H1 (cell line): ENCODE data around the gene ST6GALNAC2. TPM values are rescaled to one million over a fixed set of nuclear protein-coding genes. Genes with fewer than 3 reads are reported as not detected.
A peak's percentile ranks its signal among the peaks of the same experiment; 100 is the strongest.

Experiments
- CTCF ChIA-PET: fragments of 300-600 bp; sonication (Branson Sonifier 250); formaldehyde crosslinking; loops from one replicate; lab custom pipeline; 2021; ENCODE audit not compliant: partially characterized antibody; lab: Charles Lee
- POLR2A ChIA-PET: fragments of 300-600 bp; sonication (Branson Sonifier 250); formaldehyde crosslinking; loops from one replicate; lab custom pipeline; 2021; ENCODE audit warnings: inconsistent platforms; ENCODE audit not compliant: partially characterized antibody; lab: Charles Lee
- DNase-seq, 2 experiments: peaks; one replicate each; pipeline versions ENCODE4 v3.0.0 to v3.0.0-alpha.2; 2010 to 2022; ENCODE audit warnings: low spot score in 2 of 2, low read depth in 1 of 2, mixed read lengths in 1 of 2
- FAIRE-seq: peaks from 2 replicates; lab custom pipeline; 2011; peaks lifted over from hg19 to GRCh38; lab: Jason Lieb, UNC
- H2AFZ ChIP-seq: 2 replicates; pipeline ENCODE4 v1.8.1; 2012; ENCODE audit warnings: low read length, inconsistent platforms
- H2AK5ac ChIP-seq: 2 replicates; pipeline ENCODE4 v1.6.1; 2013; ENCODE audit warnings: low read depth, low read length
- H2BK120ac ChIP-seq: replicated peaks from 2 replicates; pipeline ENCODE3; 2013; ENCODE audit warnings: low read depth, low read length, inconsistent platforms
- H2BK12ac ChIP-seq: 2 replicates; pipeline ENCODE4 v1.6.1; 2013; ENCODE audit warnings: low read depth, low read length
- H2BK15ac ChIP-seq: 2 replicates; pipeline ENCODE4 v1.6.1; 2013; ENCODE audit warnings: low read length
- H2BK20ac ChIP-seq: 2 replicates; pipeline ENCODE4 v1.6.1; 2013; ENCODE audit warnings: low read length
- H2BK5ac ChIP-seq: 2 replicates; pipeline ENCODE4 v1.6.1; 2013; ENCODE audit warnings: low read depth, low read length
- H3K14ac ChIP-seq: 2 replicates; pipeline ENCODE4 v1.6.1; 2013; ENCODE audit warnings: inconsistent platforms; ENCODE audit not compliant: insufficient read length
- H3K18ac ChIP-seq: 2 replicates; pipeline ENCODE4 v1.6.1; 2013; ENCODE audit warnings: low read length; ENCODE audit errors: extremely low read depth
- H3K23ac ChIP-seq: 2 replicates; pipeline ENCODE4 v1.6.1; 2013; ENCODE audit warnings: inconsistent platforms; ENCODE audit not compliant: insufficient read length
- H3K23me2 ChIP-seq: 2 replicates; pipeline ENCODE4 v1.6.1; 2013; ENCODE audit warnings: low read depth, low read length
- H3K27ac ChIP-seq: 2 replicates; pipeline ENCODE4 v1.6.1; 2011; ENCODE audit warnings: low read depth, low read length, inconsistent platforms
- H3K27me3 ChIP-seq, 4 experiments: replicated peaks in 1 of 4; 1 replicate in 1 of 4; 2 replicates in 3 of 4; pipeline versions ENCODE4 v1.6.1 to v1.8.1; 2011 to 2013; ENCODE audit warnings: low read length in 3 of 4, mild to moderate bottlenecking in 3 of 4, inconsistent platforms in 2 of 4, mixed read lengths in 2 of 4, moderate library complexity in 1 of 4; ENCODE audit not compliant: control insufficient read depth in 3 of 4, insufficient read depth in 3 of 4; ENCODE audit errors: extremely low read depth in 1 of 4
- H3K36me3 ChIP-seq, 4 experiments: 2 replicates each; pipeline versions ENCODE4 v1.6.1 to v1.8.1; 2011 to 2013; ENCODE audit warnings: mild to moderate bottlenecking in 4 of 4, low read length in 3 of 4, moderate library complexity in 2 of 4, control low read depth in 1 of 4, inconsistent platforms in 1 of 4; ENCODE audit not compliant: insufficient read depth in 4 of 4, control insufficient read depth in 2 of 4
- H3K4ac ChIP-seq: replicated peaks from 2 replicates; pipeline ENCODE3; 2013; ENCODE audit warnings: low read length, low read depth, mixed read lengths, inconsistent platforms; ENCODE audit not compliant: insufficient read length
- H3K4me1 ChIP-seq, 4 experiments: replicated peaks in 1 of 4; 1 replicate in 1 of 4; 2 replicates in 3 of 4; pipeline versions ENCODE4 v1.6.1 to v1.8.1; 2011 to 2013; ENCODE audit warnings: low read length in 3 of 4, inconsistent platforms in 2 of 4, mixed read lengths in 1 of 4; ENCODE audit not compliant: insufficient read depth in 4 of 4, control insufficient read depth in 3 of 4
- H3K4me2 ChIP-seq, 2 experiments: 2 replicates each; pipeline versions ENCODE4 v1.6.1 to v1.8.1; 2011 to 2013; ENCODE audit warnings: low read depth in 2 of 2, low read length in 2 of 2, control low read depth in 1 of 2, inconsistent platforms in 1 of 2, mild to moderate bottlenecking in 1 of 2; ENCODE audit not compliant: insufficient read depth in 1 of 2
- H3K4me3 ChIP-seq, 4 experiments: fragments of 200-600, 300-600 bp in 1 of 4; sonication (generic), shearing (Covaris generic), sonication (Bioruptor Twin) in 1 of 4; 2 replicates each; pipeline versions ENCODE4 v1.5.1 to v1.8.1; 2011 to 2016; ENCODE audit warnings: low read length in 4 of 4, low read depth in 3 of 4, control low read depth in 2 of 4, inconsistent platforms in 2 of 4, mild to moderate bottlenecking in 2 of 4, mixed read lengths in 1 of 4, moderate library complexity in 1 of 4; ENCODE audit not compliant: insufficient read depth in 2 of 4; ENCODE audit errors: extremely low read depth in 1 of 4
- H3K56ac ChIP-seq: replicated peaks from 2 replicates; pipeline ENCODE3; 2013; ENCODE audit warnings: low read depth, mild to moderate bottlenecking, mixed read lengths, low read length, inconsistent platforms; ENCODE audit not compliant: insufficient read length
- H3K79me1 ChIP-seq: 2 replicates; pipeline ENCODE4 v1.6.1; 2013; ENCODE audit warnings: low read depth, low read length, control low read depth
- H3K79me2 ChIP-seq, 2 experiments: 2 replicates each; pipeline versions ENCODE4 v1.6.1 to v1.8.1; 2012 to 2013; ENCODE audit warnings: low read length in 2 of 2, mild to moderate bottlenecking in 2 of 2, inconsistent platforms in 1 of 2; ENCODE audit not compliant: insufficient read depth in 2 of 2, control insufficient read depth in 1 of 2
- H3K9ac ChIP-seq, 4 experiments: replicated peaks in 1 of 4; 1 replicate in 1 of 4; 2 replicates in 3 of 4; pipeline versions ENCODE4 v1.6.1 to v1.8.1; 2011 to 2013; ENCODE audit warnings: low read depth in 3 of 4, low read length in 3 of 4, control low read depth in 2 of 4, mild to moderate bottlenecking in 2 of 4, moderate library complexity in 2 of 4, inconsistent platforms in 1 of 4; ENCODE audit errors: extremely low read depth in 1 of 4
- H3K9me3 ChIP-seq, 2 experiments: 2 replicates each; pipeline versions ENCODE4 v1.6.1 to v1.8.1; 2012 to 2013; ENCODE audit warnings: mild to moderate bottlenecking in 2 of 2, moderate library complexity in 2 of 2, control low read depth in 1 of 2, inconsistent platforms in 1 of 2, low read depth in 1 of 2, low read length in 1 of 2, mixed read lengths in 1 of 2; ENCODE audit not compliant: insufficient read depth in 2 of 2
- H4K20me1 ChIP-seq, 2 experiments: replicated peaks in 1 of 2; 2 replicates each; pipeline versions ENCODE3 to v1.8.1; 2011 to 2013; ENCODE audit warnings: inconsistent platforms in 2 of 2, low read length in 2 of 2, mild to moderate bottlenecking in 1 of 2; ENCODE audit not compliant: insufficient read depth in 2 of 2, control insufficient read depth in 1 of 2
- H4K5ac ChIP-seq: 2 replicates; pipeline ENCODE4 v1.6.1; 2013; ENCODE audit warnings: low read length, low read depth, mixed read lengths, inconsistent platforms; ENCODE audit not compliant: insufficient read length
- H4K8ac ChIP-seq: 2 replicates; pipeline ENCODE4 v1.8.0; 2013; ENCODE audit warnings: mild to moderate bottlenecking, moderate library complexity, low read length, inconsistent platforms; ENCODE audit not compliant: insufficient read depth; ENCODE audit errors: extremely low read depth
- H4K91ac ChIP-seq: replicated peaks from 2 replicates; pipeline ENCODE3; 2013; ENCODE audit warnings: low read length, mixed read lengths, inconsistent platforms; ENCODE audit not compliant: insufficient read length
- PHF8 ChIP-seq: fragments of 200-600 bp; sonication (generic); conservative IDR thresholded peaks from 2 replicates; pipeline ENCODE4 v1.7.1; 2012; ENCODE audit warnings: low read depth, mild to moderate bottlenecking, inconsistent platforms, low read length, moderate library complexity
- RAD21 ChIP-seq, 2 experiments: IDR thresholded peaks in 1 of 2; conservative IDR thresholded peaks in 1 of 2; 2 replicates each; pipeline ENCODE4 v1.6.1; 2011; ENCODE audit warnings: low read depth in 2 of 2, low read length in 2 of 2, improper control_type of control experiment in 1 of 2, inconsistent platforms in 1 of 2, mild to moderate bottlenecking in 1 of 2, moderate library complexity in 1 of 2
- RFX5 ChIP-seq: IDR thresholded peaks from 2 replicates; pipeline ENCODE4 v1.6.1; 2011; ENCODE audit warnings: low read depth, low read length, improper control_type of control experiment, borderline replicate concordance
- TAF7 ChIP-seq: optimal IDR thresholded peaks from 2 replicates; pipeline ENCODE3; 2011; ENCODE audit warnings: low read depth, mild to moderate bottlenecking, inconsistent platforms, low read length, moderate library complexity, borderline replicate concordance
- TEAD4 ChIP-seq: IDR thresholded peaks from 2 replicates; pipeline ENCODE4 v1.6.1; 2012; ENCODE audit warnings: low read depth, low read length, inconsistent platforms, mixed read lengths
- WGBS, 2 experiments: shearing (Covaris generic) in 1 of 2; methylation state at CpG; one replicate each; pipeline versions ENCODE4 v1.1.6 to v1.1.7; 2013 to 2015; ENCODE audit warnings: low lambda C conversion rate in 2 of 2, mixed read lengths in 2 of 2, inconsistent platforms in 1 of 2, low coverage in 1 of 2, missing lambda C conversion rate in 1 of 2; ENCODE audit not compliant: insufficient replicate concordance in 2 of 2, insufficient coverage in 1 of 2, insufficient read length in 1 of 2; ENCODE audit errors: extremely low coverage in 1 of 2, missing lambda C conversion rate in 1 of 2; 5-methylcytosine and 5-hydroxymethylcytosine counted together
- polyA plus RNA-seq, 7 experiments: library from polyadenylated mRNA; depleted of rRNA in 3 of 7; stranded (reverse) in 5 of 7; unstranded in 2 of 7; fragments of >200 nt in 5 of 7; fragments of 200-250 nt in 2 of 7; gene quantifications; 1 replicate in 5 of 7; 2 replicates in 1 of 7; 4 replicates in 1 of 7; pipeline versions ENCODE4 v1.2.1 to v1.2.3, GENCODE V29; 2011 to 2013; ENCODE audit warnings: missing spikeins in 2 of 7, mixed read lengths in 2 of 7
- total RNA-seq: library from RNA; stranded (reverse); fragmentation: NEBNext Ultra II Directional; extraction: Animal tissue kit (Norgen Biotek cat#: 25700); gene quantifications from 2 replicates; pipeline ENCODE4 v1.2.1, GENCODE V29; 2021

ST6GALNAC2 gene
- total and polyA plus RNA-seq, 2 of the 8 experiments (the other 6 are each of a cell fraction or from before 2014, with no cell fraction given) = 0.09 TPM; not detected in 1

GRCh38 chr17:76541739-76542454 is 43.8 kb downstream of the ST6GALNAC2 start:
- no peak overlapping the region for H3K9ac ChIP-seq
- WGBS, 2 experiments = 90% methylated on average over 10 of the region's 10 CpGs; no CpG with 5 or more reads in 1 of the 2 experiments
- FAIRE-seq = no peak
- H3K18ac ChIP-seq = no peak overlapping the region
- no peak overlapping the region for H3K27ac ChIP-seq
- no peak overlapping the region for H2BK15ac ChIP-seq
- peaks cover 11% of the 10 kb centered on the region for H3K23me2 ChIP-seq
- no peak overlapping the region; a peak in 1 of 4 replicates for H3K4me2 ChIP-seq
- no peak overlapping the region for H2AFZ ChIP-seq
- peak overlapping the region; percentile 6; the same call in 1 of the 2 replicates for H2BK12ac ChIP-seq
- CTCF ChIA-PET = interaction anchor here (0.7 to 15.6 kb wide), 6 partner anchors 9 to 84 kb away, joined by 3 to 260 read pairs (median 17); no protein-coding TSS in a partner anchor
- TF ChIP-seq PHF8 (no peak), TAF7 (no peak), RFX5 (no peak), RAD21 (IDR thresholded peaks at IDR 0.05 in 1 of 2, conservative IDR thresholded peaks at IDR 0.05 in 1 of 2; ENCODE audit: low read depth in 2 of 2, low read length in 2 of 2) (no peak), TEAD4 (no peak)
- no peaks in the 10 kb centered on the region for H3K79me1 ChIP-seq
- no peaks in the 10 kb centered on the region for H3K9me3 ChIP-seq
- POLR2A ChIA-PET = interaction anchor here (1.0 to 4.0 kb wide), 3 partner anchors 9 to 157 kb away, joined by 3 to 38 read pairs (median 4); partner anchors contain the start of gene SPHK1
- DNase-seq = no peak
- no peak overlapping the region for H3K4ac ChIP-seq
- peaks cover 0 to 37% (median 18%) of the 10 kb centered on the region in 4 experiments; a peak in 6 of 7 replicates for H3K4me1 ChIP-seq
- no peak overlapping the region for H2BK20ac ChIP-seq
- no peaks in the 10 kb centered on the region for H3K36me3 ChIP-seq
- no peak overlapping the region for H2BK120ac ChIP-seq
- no peak overlapping the region for H3K4me3 ChIP-seq
- no peaks in the 10 kb centered on the region for H4K20me1 ChIP-seq
- H4K8ac ChIP-seq = no peak overlapping the region
- no peak overlapping the region for H3K23ac ChIP-seq
- H4K5ac ChIP-seq = no peak overlapping the region
- H3K79me2 ChIP-seq = no peaks in the 10 kb centered on the region
- no peak overlapping the region for H3K56ac ChIP-seq
- peaks cover 8 to 30% (median 29%) of the 10 kb centered on the region in 4 experiments for H3K27me3 ChIP-seq
- no peak overlapping the region for H2BK5ac ChIP-seq
- no peak overlapping the region for H2AK5ac ChIP-seq
- peak overlapping the region; percentile 10 for H4K91ac ChIP-seq
- H3K14ac ChIP-seq = no peak overlapping the region
